ENCODE data around the gene KIF5A.

KIF5A gene

GRCh38 chr12:57534991-57535543 is 14.8 kb upstream of the KIF5A start:
- no peaks in the 10 kb centered on the region for H3K9me3 ChIP-seq (ENCODE audit: low read length)
- no peak overlapping the region for H3K4me3 ChIP-seq (ENCODE audit: low read length)
- no peaks in the 10 kb centered on the region for H3K27me3 ChIP-seq (ENCODE audit: insufficient read depth, low read length)
- no peak overlapping the region for H2AFZ ChIP-seq (ENCODE audit: low read depth, low read length)
- H3K36me3 ChIP-seq (ENCODE audit: insufficient read depth, low read length), result peaks cover 86% of the 10 kb centered on the region
- no peaks in the 10 kb centered on the region for H3K4me1 ChIP-seq (ENCODE audit: insufficient read depth, low read length)

- H3K4me1 ChIP-seq (ENCODE audit: insufficient read depth, low read length), result peaks cover under 1% of the 10 kb centered on the region
- peaks cover 83% of the 10 kb centered on the region for H3K36me3 ChIP-seq (ENCODE audit: insufficient read depth, low read length)
- no peak overlapping the region for H2AFZ ChIP-seq (ENCODE audit: low read depth, low read length)
- no peaks in the 10 kb centered on the region for H3K27me3 ChIP-seq (ENCODE audit: insufficient read depth, low read length)
- no peak overlapping the region for H3K4me3 ChIP-seq (ENCODE audit: low read length)
- no peaks in the 10 kb centered on the region for H3K9me3 ChIP-seq (ENCODE audit: low read length)
Observed at GRCh38 chr12:57535764-57536596, 13.9 kb upstream of the KIF5A start.

GRCh38 chr12:57536597-57536942 is 13.3 kb upstream of the KIF5A start:
- Histone ChIP-seq H3K27me3 (ENCODE audit: insufficient read depth, low read length) (no peaks in the 10 kb centered on the region), H3K36me3 (ENCODE audit: insufficient read depth, low read length) (peaks cover 77% of the 10 kb centered on the region), H2AFZ (ENCODE audit: low read depth, low read length) (no peak overlapping the region), H3K9me3 (ENCODE audit: low read length) (no peaks in the 10 kb centered on the region), H3K4me1 (ENCODE audit: insufficient read depth, low read length) (peaks cover 7% of the 10 kb centered on the region), H3K4me3 (ENCODE audit: low read length) (no peak overlapping the region)

GRCh38 chr12:57539134-57539768 is 10.6 kb upstream of the KIF5A start:
- H3K4me1 ChIP-seq (ENCODE audit: insufficient read depth, low read length), result peaks cover 9% of the 10 kb centered on the region
- H2AFZ ChIP-seq (ENCODE audit: low read depth, low read length), result no peak overlapping the region
- H3K36me3 ChIP-seq (ENCODE audit: insufficient read depth, low read length), result peaks cover 56% of the 10 kb centered on the region
- H3K4me3 ChIP-seq (ENCODE audit: low read length), result no peak overlapping the region
- no peaks in the 10 kb centered on the region for H3K27me3 ChIP-seq (ENCODE audit: insufficient read depth, low read length)
- no peaks in the 10 kb centered on the region for H3K9me3 ChIP-seq (ENCODE audit: low read length)

- Histone ChIP-seq H3K36me3 (ENCODE audit: insufficient read depth, low read length) (peaks cover 46% of the 10 kb centered on the region), H3K27me3 (ENCODE audit: insufficient read depth, low read length) (no peaks in the 10 kb centered on the region), H3K9me3 (ENCODE audit: low read length) (no peaks in the 10 kb centered on the region), H2AFZ (ENCODE audit: low read depth, low read length) (no peak overlapping the region), H3K4me1 (ENCODE audit: insufficient read depth, low read length) (peaks cover 15% of the 10 kb centered on the region), H3K4me3 (ENCODE audit: low read length) (no peak overlapping the region)
Observed at GRCh38 chr12:57541001-57541400, 8.8 kb upstream of the KIF5A start.

- Histone ChIP-seq H3K4me1 (ENCODE audit: insufficient read depth, low read length) (peaks cover 20% of the 10 kb centered on the region), H3K36me3 (ENCODE audit: insufficient read depth, low read length) (peaks cover 43% of the 10 kb centered on the region), H2AFZ (ENCODE audit: low read depth, low read length) (no peak overlapping the region), H3K27me3 (ENCODE audit: insufficient read depth, low read length) (no peaks in the 10 kb centered on the region), H3K4me3 (ENCODE audit: low read length) (no peak overlapping the region), H3K9me3 (ENCODE audit: low read length) (no peaks in the 10 kb centered on the region)
Observed at GRCh38 chr12:57541717-57542116, 8.1 kb upstream of the KIF5A start.

GRCh38 chr12:57543581-57543980 is 6.3 kb upstream of the KIF5A start:
- H3K27me3 ChIP-seq (ENCODE audit: insufficient read depth, low read length), result peaks cover 5% of the 10 kb centered on the region
- peaks cover 20% of the 10 kb centered on the region for H3K4me1 ChIP-seq (ENCODE audit: insufficient read depth, low read length)
- no peak overlapping the region for H3K4me3 ChIP-seq (ENCODE audit: low read length)
- H2AFZ ChIP-seq (ENCODE audit: low read depth, low read length), result no peak overlapping the region
- no peaks in the 10 kb centered on the region for H3K9me3 ChIP-seq (ENCODE audit: low read length)
- H3K36me3 ChIP-seq (ENCODE audit: insufficient read depth, low read length), result peaks cover 29% of the 10 kb centered on the region

GRCh38 chr12:57545809-57546437 is 3.9 kb upstream of the KIF5A start:
- Histone ChIP-seq H3K4me3 (ENCODE audit: low read length) (peak overlapping the region; percentile 80), H3K4me1 (ENCODE audit: insufficient read depth, low read length) (peaks cover 26% of the 10 kb centered on the region), H3K27me3 (ENCODE audit: insufficient read depth, low read length) (peaks cover 11% of the 10 kb centered on the region), H3K9me3 (ENCODE audit: low read length) (no peaks in the 10 kb centered on the region), H2AFZ (ENCODE audit: low read depth, low read length) (no peak overlapping the region), H3K36me3 (ENCODE audit: insufficient read depth, low read length) (peaks cover 10% of the 10 kb centered on the region)

GRCh38 chr12:57546438-57547287 is 3.2 kb upstream of the KIF5A start, which contains the start of gene DCTN2:
DCTN2 (minus strand) TSS chr12:57547192; CDS start chr12:57547063, 129 bp downstream.
- peak within 1 kb of the TSS; percentile 76 for H2AFZ ChIP-seq (ENCODE audit: low read depth, low read length)
- H3K4me3 ChIP-seq (ENCODE audit: low read length), result peak within 1 kb of the TSS; percentile 80

GRCh38 chr12:57547288-57548012 is 2.4 kb upstream of the KIF5A start:
- Histone ChIP-seq H3K4me1 (ENCODE audit: insufficient read depth, low read length) (peaks cover 30% of the 10 kb centered on the region), H3K4me3 (ENCODE audit: low read length) (peak overlapping the region; percentile 80), H3K27me3 (ENCODE audit: insufficient read depth, low read length) (peaks cover 11% of the 10 kb centered on the region), H2AFZ (ENCODE audit: low read depth, low read length) (peak overlapping the region; percentile 76), H3K36me3 (ENCODE audit: insufficient read depth, low read length) (peaks cover 10% of the 10 kb centered on the region), H3K9me3 (ENCODE audit: low read length) (no peaks in the 10 kb centered on the region)

More at GRCh38 chr12:57546438-57547287, 3.2 kb upstream of the KIF5A start, which contains the start of gene DCTN2:
- peaks cover 24% of the 10 kb centered on the region for H3K4me1 ChIP-seq (ENCODE audit: insufficient read depth, low read length)
- peaks cover 11% of the 10 kb centered on the region for H3K27me3 ChIP-seq (ENCODE audit: insufficient read depth, low read length)
- no peaks in the 10 kb centered on the region for H3K9me3 ChIP-seq (ENCODE audit: low read length)
- H3K36me3 ChIP-seq (ENCODE audit: insufficient read depth, low read length), result peaks cover 10% of the 10 kb centered on the region

- Histone ChIP-seq H3K27me3 (ENCODE audit: insufficient read depth, low read length) (peaks cover 11% of the 10 kb centered on the region), H3K36me3 (ENCODE audit: insufficient read depth, low read length) (peaks cover 7% of the 10 kb centered on the region), H3K9me3 (ENCODE audit: low read length) (no peaks in the 10 kb centered on the region), H3K4me3 (ENCODE audit: low read length) (no peak overlapping the region), H3K4me1 (ENCODE audit: insufficient read depth, low read length) (peaks cover 36% of the 10 kb centered on the region), H2AFZ (ENCODE audit: low read depth, low read length) (no peak overlapping the region)
Observed at GRCh38 chr12:57548013-57548315, 1.9 kb upstream of the KIF5A start.

- no peaks in the 10 kb centered on the region for H3K9me3 ChIP-seq (ENCODE audit: low read length)
- no peak overlapping the region for H3K4me3 ChIP-seq (ENCODE audit: low read length)
- H3K36me3 ChIP-seq (ENCODE audit: insufficient read depth, low read length), result peaks cover 7% of the 10 kb centered on the region
- H3K27me3 ChIP-seq (ENCODE audit: insufficient read depth, low read length), result peaks cover 11% of the 10 kb centered on the region
- no peak overlapping the region for H2AFZ ChIP-seq (ENCODE audit: low read depth, low read length)
- H3K4me1 ChIP-seq (ENCODE audit: insufficient read depth, low read length), result peaks cover 41% of the 10 kb centered on the region
Observed at GRCh38 chr12:57548488-57548887, 1.4 kb upstream of the KIF5A start.

Data from neuron (in vitro differentiated cells).